ENCODE data around the gene GPX4.

GPX4 gene

GRCh38 chr19:1154731-1155351 lies 51.0 kb downstream of the GPX4 start:
- peak; percentile 12 for DNase-seq

- no peak for DNase-seq
These were observed 51.8 kb downstream of the GPX4 start for GRCh38 chr19:1155352-1156304.

Measured in NCI-H146 (cell line).